Measurements from ENCODE around the gene HOXB3. TPM values are rescaled to one million over a fixed set of nuclear protein-coding genes. Genes with fewer than 3 reads are reported as not detected.

Gene HOXB3
- total and polyA plus RNA-seq, 7 donors, result 0.96 to 8.8 (median 1.5) TPM

DNA sequence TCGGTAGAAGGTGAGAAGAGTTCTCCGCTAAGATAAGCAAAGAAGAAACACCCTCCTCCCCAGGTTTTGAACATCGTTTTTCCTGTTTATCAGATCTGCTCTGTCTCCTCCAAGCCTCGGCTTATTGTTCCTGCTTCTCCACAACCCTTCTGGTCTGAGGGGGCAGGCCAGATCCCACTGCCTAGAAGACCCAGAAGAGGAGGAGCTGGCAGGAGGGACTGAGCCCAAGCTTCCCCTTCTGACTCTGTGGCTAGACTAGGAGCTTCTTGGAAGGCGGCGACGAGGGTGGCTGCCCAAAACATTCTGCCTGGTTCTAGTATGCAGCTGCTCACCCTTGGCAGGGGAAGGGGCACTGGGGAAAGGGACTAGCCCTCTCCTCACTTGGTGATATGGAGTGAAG is 8.7 kb upstream of the HOXB3 start:
- H3K9me3 ChIP-seq, result no peaks in the 10 kb centered on the region
- ATAC-seq (no peak), DNase-seq (no peak)
- H3K4me1 ChIP-seq, result peaks cover 10% of the 10 kb centered on the region
- TF ChIP-seq, protein P1, sequence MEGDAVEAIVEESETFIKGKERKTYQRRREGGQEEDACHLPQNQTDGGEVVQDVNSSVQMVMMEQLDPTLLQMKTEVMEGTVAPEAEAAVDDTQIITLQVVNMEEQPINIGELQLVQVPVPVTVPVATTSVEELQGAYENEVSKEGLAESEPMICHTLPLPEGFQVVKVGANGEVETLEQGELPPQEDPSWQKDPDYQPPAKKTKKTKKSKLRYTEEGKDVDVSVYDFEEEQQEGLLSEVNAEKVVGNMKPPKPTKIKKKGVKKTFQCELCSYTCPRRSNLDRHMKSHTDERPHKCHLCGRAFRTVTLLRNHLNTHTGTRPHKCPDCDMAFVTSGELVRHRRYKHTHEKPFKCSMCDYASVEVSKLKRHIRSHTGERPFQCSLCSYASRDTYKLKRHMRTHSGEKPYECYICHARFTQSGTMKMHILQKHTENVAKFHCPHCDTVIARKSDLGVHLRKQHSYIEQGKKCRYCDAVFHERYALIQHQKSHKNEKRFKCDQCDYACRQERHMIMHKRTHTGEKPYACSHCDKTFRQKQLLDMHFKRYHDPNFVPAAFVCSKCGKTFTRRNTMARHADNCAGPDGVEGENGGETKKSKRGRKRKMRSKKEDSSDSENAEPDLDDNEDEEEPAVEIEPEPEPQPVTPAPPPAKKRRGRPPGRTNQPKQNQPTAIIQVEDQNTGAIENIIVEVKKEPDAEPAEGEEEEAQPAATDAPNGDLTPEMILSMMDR (IDR thresholded peaks at IDR 0.05), result no peak
- 28 to 40% (median 32%) methylated on average over 7 of the region's 7 CpGs for WGBS, 3 donors
- intact Hi-C loops (cut with DNase I), result loop anchor here in 1 of 2 donors (10.0 kb wide), 1 partner anchor 574 kb away; no protein-coding TSS in a partner anchor
- peak overlapping the region; percentile 73 for H3K4me3 ChIP-seq
- no peak overlapping the region for H3K27ac ChIP-seq
- H3K27me3 ChIP-seq (ENCODE audit: insufficient read depth in 3 of 3, low read length in 2 of 3), result peaks cover 0 to 93% (median 45%) of the 10 kb centered on the region in 3 donors
- H3K36me3 ChIP-seq (ENCODE audit: insufficient read depth in 1 of 2, low read depth in 1 of 2), result no peaks in the 10 kb centered on the region

- Histone ChIP-seq H3K4me3 (peak overlapping the region; percentile 73), H3K4me1 (peaks cover 10% of the 10 kb centered on the region), H3K27ac (peak overlapping the region; percentile 68), H3K36me3 (ENCODE audit: insufficient read depth in 1 of 2, low read depth in 1 of 2) (no peaks in the 10 kb centered on the region), H3K27me3 (ENCODE audit: insufficient read depth in 3 of 3, low read length in 2 of 3) (peaks cover 0 to 91% (median 47%) of the 10 kb centered on the region in 3 donors), H3K9me3 (no peaks in the 10 kb centered on the region)
- intact Hi-C loops (cut with DNase I), result loop anchor here in 1 of 2 donors (10.0 kb wide), 1 partner anchor 573 kb away; no protein-coding TSS in a partner anchor
- 1 to 4% (median 2%) methylated on average over 55 to 68 of the region's 68 CpGs for WGBS, 3 donors
- TF ChIP-seq, protein P1 (IDR thresholded peaks at IDR 0.05), result no peak
- DNase-seq (peak; percentile 76 to 78), ATAC-seq (peak; percentile 46 to 60 (median 52))
Observed at GRCh38 chr17:48597778-48598631, 8.0 kb upstream of the HOXB3 start.

GRCh38 chr17:48597528-48597777 is 7.4 kb upstream of the HOXB3 start:
- intact Hi-C loops (cut with DNase I), result loop anchor here in 1 of 2 donors (10.0 kb wide), 1 partner anchor 573 kb away; no protein-coding TSS in a partner anchor
- Histone ChIP-seq H3K4me3 (peak overlapping the region; percentile 73), H3K9me3 (no peaks in the 10 kb centered on the region), H3K4me1 (peaks cover 10% of the 10 kb centered on the region), H3K27ac (peak overlapping the region; percentile 68), H3K36me3 (ENCODE audit: insufficient read depth in 1 of 2, low read depth in 1 of 2) (no peaks in the 10 kb centered on the region), H3K27me3 (ENCODE audit: insufficient read depth in 3 of 3, low read length in 2 of 3) (peaks cover 0 to 90% (median 47%) of the 10 kb centered on the region in 3 donors)
- 3 to 4% (median 4%) methylated on average over 10 to 16 of the region's 16 CpGs for WGBS, 3 donors
- TF ChIP-seq, protein P1 (IDR thresholded peaks at IDR 0.05), result no peak
- no peak for ATAC-seq
- no peak for DNase-seq

GRCh38 chr17:48596735-48597527 is 6.9 kb upstream of the HOXB3 start:
- peak overlapping the region; percentile 73 for H3K4me3 ChIP-seq
- 20 to 34% (median 22%) methylated on average over 24 to 26 of the region's 26 CpGs for WGBS, 3 donors
- DNase-seq, result no peak
- H3K36me3 ChIP-seq (ENCODE audit: insufficient read depth in 1 of 2, low read depth in 1 of 2), result no peaks in the 10 kb centered on the region
- TF ChIP-seq, protein P1 (IDR thresholded peaks at IDR 0.05), result no peak
- no peaks in the 10 kb centered on the region for H3K9me3 ChIP-seq
- peaks cover 0 to 90% (median 46%) of the 10 kb centered on the region in 3 donors for H3K27me3 ChIP-seq (ENCODE audit: insufficient read depth in 3 of 3, low read length in 2 of 3)
- peaks cover 10% of the 10 kb centered on the region for H3K4me1 ChIP-seq
- no peak for ATAC-seq
- H3K27ac ChIP-seq, result peak overlapping the region; percentile 68
- intact Hi-C loops (cut with DNase I), result loop anchor here in 1 of 2 donors (10.0 kb wide), 1 partner anchor 572 kb away; no protein-coding TSS in a partner anchor
